ENCODE results near the gene DAZAP1.
"Not testable (repeated sequence)": the region's sequence is repeated elsewhere in the genome, so short reads cannot be mapped to it uniquely, and the experiment has no call there.

Gene DAZAP1

DNA sequence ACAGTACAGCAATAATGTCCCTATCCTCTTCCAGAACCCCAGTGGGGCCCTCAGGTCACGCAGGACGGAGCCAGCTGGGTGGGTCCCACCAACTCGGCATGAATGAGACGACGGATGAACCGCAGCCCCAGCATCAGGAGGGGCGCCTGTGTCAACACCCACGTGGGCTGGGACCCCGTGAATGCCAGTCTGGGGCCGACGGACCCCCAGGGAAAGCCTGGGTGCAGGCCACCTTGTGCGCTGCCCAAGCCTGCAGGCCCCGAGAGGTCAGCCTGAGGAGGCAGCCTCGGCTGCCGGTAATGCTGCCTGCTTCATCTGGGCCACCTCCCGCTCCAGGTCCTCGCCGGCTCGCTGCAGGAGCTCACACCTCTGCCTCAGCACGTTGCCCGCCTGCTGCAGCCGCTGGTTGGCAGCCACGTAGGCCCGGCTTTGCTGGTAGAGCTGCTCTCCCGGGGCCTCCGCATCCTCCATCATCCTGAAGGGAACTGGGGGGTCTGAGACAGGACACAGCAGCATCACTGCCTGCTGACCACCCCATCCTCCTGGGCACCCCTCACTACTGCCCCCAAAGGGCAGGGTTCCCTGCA, 67.5 kb downstream of the DAZAP1 start:
- no peak for DNase-seq

DNA sequence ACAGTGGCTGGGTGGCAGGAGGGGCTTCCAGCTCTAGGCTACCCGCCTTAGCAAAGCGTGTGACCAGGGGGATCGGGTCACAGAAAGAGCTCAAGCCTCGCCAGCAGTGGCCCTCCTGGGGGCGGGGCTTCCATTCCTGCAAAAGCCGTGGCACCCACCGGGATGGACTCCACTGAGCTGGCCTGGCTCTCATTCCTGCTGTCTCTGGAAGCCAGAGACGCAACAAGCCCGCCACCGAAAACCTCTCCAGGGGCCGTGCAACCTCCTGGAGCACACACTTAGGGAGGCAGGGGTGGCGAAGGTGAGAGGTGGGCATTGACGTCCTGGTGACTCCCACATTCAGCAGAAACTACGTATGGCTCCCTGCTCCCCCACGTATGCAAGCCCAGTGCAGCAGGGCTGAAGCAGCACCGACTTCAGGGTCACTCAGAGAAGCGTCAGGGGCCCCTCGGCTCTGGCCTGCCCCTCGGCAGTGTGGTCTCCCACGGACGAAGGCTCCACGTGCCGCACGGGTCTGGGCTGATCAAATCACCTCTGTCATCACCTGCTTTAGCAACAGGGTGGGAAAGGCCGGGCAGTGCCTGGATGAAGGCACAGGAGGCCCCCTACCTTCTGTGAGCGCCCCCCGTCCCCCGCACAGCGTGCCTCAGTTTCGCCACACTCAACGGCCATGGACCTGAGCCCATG, 68.5 kb downstream of the DAZAP1 start:
- no peak for DNase-seq

DNA sequence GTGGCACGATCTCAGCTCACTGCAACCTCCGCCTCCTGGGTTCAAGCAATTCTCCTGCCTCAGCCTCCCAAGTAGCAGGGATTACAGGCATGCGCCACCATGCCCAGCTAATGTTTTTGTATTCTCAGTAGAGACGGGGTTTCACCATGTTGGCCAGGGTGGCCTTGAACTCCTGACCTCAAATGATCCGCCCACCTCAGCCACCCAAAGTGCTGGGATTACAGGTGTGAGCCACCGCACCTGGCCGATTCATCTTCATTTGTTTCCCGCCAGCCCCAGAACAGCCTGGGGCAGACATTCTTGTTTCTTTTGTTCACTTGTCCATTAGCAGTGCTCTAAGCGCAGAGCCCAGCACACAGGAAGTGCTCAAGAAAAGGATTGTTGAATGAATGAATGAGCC, 69.7 kb downstream of the DAZAP1 start:
- not testable (repeated sequence) for DNase-seq

DNA sequence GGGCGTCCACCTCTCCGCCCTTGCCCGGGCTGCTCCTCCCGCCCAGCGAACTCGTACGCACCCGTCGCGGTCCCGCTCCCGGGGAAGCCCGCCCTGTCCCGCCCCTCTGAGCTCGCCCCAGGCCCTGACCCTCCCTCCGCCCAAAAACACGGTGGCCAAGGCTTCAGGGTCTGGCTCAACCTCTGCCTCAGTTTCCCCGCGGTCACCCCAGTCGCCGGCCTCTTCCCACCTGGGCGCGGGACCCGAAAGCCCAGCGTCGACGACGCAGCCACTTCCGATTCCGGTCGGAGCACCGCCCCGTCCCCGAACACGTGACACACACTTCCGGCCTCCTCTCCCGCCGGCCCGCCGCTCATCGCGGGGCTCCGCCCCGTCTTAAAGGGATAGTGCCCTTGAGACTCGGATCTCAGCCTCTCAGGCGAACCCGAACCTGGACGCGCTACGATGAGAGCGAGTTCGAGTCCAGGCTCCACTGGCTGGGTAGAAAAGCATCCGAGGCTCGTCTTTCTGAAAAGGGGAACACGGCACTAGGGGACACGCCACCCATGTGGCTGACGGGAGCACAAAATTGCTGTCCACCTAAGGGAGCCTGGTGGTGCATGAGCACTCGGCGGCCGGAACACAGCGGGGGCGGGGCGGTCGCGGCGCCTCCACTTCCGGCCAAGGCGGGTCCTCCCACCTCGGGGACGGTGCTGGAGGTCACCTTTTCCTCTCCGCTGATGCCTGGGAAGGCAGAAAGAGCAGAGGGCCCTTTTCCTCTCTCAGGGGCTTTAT, 71.7 kb downstream of the DAZAP1 start, which contains the start of gene C19orf25:
Gene C19orf25 (minus strand): TSS at position 282 of the 774 bp plus-strand sequence. CDS start 312 bp downstream, outside the sequence.
- peak; percentile 67 for DNase-seq

DNA sequence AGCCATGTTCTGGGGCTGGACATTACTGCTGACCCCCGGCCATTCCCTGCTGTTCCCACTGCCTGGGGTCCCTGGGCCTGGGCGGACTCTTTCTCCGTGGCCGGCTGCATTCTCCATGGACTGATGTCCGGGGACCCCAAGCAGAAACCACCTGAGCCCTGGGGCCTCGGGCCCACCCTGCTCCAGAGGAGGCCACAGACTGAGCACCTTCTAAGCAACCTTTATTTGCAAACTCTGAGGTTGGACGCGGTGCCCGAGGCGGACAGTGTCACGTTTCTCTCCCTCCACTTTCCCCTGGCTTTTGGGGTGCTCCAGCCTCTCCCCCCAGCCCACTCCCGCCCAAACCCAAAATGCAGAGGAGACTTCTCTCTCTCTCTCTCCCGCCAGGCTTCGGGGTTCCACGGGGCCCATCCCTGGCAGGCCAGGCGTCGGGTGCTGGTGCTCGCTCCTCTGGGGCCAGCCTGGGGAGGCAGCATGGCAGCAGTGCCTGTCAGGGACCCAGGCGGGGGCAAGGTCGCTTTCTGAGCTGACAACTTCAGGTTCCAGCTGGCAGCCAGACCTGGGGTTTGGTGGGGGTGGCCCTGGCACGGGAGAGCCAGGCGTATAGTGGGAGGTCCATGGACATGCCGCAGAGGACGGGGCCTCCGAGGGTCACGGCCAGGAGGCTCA, 74.0 kb downstream of the DAZAP1 start:
- DNase-seq: no peak

DNA sequence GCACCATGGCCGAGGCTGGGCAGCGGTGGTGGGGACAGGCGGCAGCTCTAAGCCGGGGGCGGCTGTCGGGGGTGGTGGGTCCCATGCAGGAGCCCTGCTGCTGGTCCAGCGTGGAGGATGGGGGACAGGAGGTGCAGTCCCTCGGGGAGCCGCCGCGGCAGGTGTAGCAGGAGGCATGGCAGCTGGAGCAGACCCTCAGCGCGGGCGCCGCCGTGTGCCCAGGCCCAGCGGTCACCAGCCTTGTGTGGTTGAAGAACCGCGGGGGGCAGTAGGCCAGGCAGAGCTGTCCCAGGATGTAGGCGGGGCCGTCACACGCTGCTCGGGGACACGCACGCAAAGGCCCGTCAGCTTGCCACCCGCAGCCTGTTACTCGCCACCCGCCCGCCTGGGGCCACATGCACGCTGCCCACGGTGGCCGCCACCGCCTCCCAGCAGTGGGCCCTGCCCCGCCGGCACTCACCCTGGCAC, 74.5 kb downstream of the DAZAP1 start:
- no peak for DNase-seq

DNA sequence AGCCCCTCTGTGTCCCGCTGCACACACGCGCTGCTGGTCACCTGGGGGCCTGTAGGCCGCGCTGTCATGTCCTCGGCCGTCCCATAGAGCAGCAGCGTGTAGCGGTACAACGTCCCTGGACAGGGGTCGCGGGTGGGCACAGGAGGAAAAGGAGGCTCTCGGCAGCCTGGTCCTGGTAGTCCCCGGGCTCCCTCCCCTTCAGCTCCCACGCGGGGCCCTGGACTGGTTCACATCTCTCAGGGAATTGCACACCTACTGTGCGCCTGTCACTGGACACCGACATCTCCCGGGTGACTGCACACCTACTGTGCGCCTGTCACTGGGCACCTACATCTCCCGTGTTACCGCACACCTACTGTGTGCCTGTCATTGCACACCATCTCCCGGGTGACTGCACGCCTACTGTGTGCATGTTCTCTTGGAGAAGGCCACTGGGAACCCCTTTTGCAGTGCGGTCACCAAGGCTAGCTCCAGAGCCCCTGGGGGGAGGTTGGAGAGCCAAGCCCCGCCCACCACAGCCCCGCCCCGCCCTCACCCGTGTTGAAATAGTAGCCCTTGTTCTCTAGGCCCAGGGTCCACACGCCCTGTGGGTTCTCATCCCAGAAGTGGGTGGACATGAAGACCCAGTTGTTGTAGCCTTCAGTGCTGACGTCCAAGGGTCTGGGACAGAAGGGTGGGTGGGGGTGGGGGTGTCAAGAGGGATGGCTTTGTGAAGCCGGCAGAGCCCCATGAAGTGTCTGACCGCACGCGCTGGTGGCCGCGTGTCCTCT, 75.2 kb downstream of the DAZAP1 start:
- DNase-seq: no peak

DNA sequence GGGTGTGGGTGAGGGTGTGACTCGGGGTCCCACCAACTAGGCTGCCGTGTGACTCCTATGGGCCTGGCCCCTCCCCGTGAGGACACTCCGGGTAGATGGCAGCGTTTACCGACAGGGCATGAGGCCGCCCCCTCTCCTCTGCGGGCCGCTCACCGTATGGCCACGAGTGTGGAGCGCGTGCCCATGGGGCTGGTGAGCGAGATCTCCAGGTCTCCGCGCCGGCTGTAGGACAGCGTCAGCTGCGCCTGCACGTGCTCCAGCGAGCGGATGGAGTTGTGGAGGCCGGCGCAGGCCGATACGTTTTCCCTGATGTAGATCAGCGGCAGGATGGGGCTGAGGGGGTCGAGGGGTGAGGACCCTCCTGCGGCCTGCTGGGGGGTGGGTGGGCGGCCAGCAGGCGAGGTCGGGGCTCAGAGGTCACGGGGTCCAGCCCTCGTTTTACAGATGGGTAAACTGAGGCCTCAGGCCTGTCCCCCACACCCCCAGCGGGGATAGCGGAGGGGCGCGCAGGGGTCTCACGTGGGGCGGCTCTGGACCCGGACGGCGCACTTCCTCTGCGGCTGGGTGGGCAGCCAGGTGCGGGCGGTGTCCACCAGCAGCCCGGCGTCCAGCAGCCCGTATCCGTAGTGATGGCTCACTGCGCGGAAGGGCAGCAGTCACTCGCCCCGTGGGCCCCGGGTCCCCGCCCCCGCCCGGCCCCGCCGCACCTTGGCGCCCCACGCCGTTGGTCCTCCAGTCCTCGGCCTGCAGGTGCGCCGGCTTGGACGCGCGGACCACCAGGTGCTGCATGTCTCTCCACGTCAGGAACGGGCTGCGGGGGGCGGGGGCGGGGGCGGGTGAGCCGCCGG, 76.0 kb downstream of the DAZAP1 start:
- no peak for DNase-seq

DNA sequence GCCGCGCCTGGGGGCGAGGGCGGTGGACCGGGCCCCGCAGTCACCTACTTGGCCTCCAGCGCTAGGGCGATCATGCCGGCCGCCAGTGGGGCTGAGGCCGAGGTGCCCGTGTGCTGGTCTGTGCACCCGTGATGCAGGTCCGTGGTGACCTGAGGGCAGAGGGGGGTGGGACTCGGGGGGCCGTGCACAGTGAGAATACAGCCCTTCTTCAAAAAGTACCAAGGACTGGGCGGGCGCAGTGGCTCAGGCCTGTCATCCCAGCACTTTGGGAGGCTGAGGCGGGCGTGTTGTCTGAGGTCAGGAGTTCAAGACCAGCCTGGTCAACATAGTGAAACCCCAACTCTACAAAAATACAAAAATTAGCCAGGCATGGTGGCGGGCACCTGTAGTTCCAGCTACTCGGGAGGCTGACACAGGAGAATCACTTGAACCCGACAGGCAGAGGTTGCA, 76.6 kb downstream of the DAZAP1 start:
- DNase-seq: no peak

Measured in NCI-H748 treated with DMSO at 0.1 percent for 48 hours (cell line).